Natural killer cell (primary cell): ENCODE data around the gene MOB1A. TPM values are rescaled to one million over a fixed set of nuclear protein-coding genes. Genes with fewer than 3 reads are reported as not detected.
A peak's percentile ranks its signal among the peaks of the same experiment; 100 is the strongest.

Source experiments
- ATAC-seq, 3 donors: fragments of 150-1000 bp in 2 of 3; fragments of 200-7000 bp in 1 of 3; cut with Tn5 transposase; 1 replicate in 1 of 3; 2 replicates in 2 of 3; pipeline ENCODE4 v1.10.0; 2021; ENCODE audit warnings: mild to moderate bottlenecking in 2 of 3, moderate library complexity in 2 of 3
- DNase-seq, 2 donors: peaks; one replicate each; pipeline versions ENCODE4 v3.0.0 to v3.0.0-alpha.2; 2013 to 2021; ENCODE audit warnings: mixed read lengths in 1 of 2
- H3K27ac ChIP-seq: one replicate; pipeline ENCODE4 v1.5.1; 2013; ENCODE audit warnings: mild to moderate bottlenecking, low read length
- H3K27me3 ChIP-seq: one replicate; pipeline ENCODE4 v1.6.1; 2013; ENCODE audit warnings: low read length; ENCODE audit not compliant: control insufficient read depth, insufficient read depth
- H3K36me3 ChIP-seq: one replicate; pipeline ENCODE4 v1.6.1; 2013; ENCODE audit warnings: low read length; ENCODE audit not compliant: control insufficient read depth, insufficient read depth
- H3K4me1 ChIP-seq: one replicate; pipeline ENCODE4 v1.6.1; 2013; ENCODE audit warnings: low read length; ENCODE audit not compliant: control insufficient read depth, insufficient read depth
- H3K4me3 ChIP-seq: one replicate; pipeline ENCODE4 v1.5.1; 2013; ENCODE audit warnings: low read length
- H3K9me3 ChIP-seq: one replicate; pipeline ENCODE4 v1.6.1; 2013; ENCODE audit warnings: low read length; ENCODE audit not compliant: control insufficient read depth, insufficient read depth
- H3K27ac Mint-ChIP-seq, 2 donors: one replicate each; pipeline ENCODE4 v1.8.0; 2022; ENCODE audit warnings: mild to moderate bottlenecking in 2 of 2, mixed read lengths in 2 of 2, moderate library complexity in 1 of 2
- H3K27me3 Mint-ChIP-seq, 2 donors: one replicate each; pipeline ENCODE4 v1.8.0; 2022; ENCODE audit warnings: low read depth in 2 of 2, mixed read lengths in 2 of 2
- H3K36me3 Mint-ChIP-seq: one replicate; pipeline ENCODE4 v1.8.0; 2022; ENCODE audit warnings: mixed read lengths
- H3K4me1 Mint-ChIP-seq, 2 donors: one replicate each; pipeline ENCODE4 v1.8.0; 2022; ENCODE audit warnings: mixed read lengths in 2 of 2
- H3K4me3 Mint-ChIP-seq: one replicate; pipeline ENCODE4 v1.8.0; 2022; ENCODE audit warnings: mild to moderate bottlenecking, moderate library complexity, mixed read lengths
- H3K9me3 Mint-ChIP-seq, 2 donors: one replicate each; pipeline ENCODE4 v1.8.0; 2022; ENCODE audit warnings: mixed read lengths in 2 of 2
- WGBS: methylation state at CpG from one replicate; pipeline ENCODE4 v1.1.7; 2013; ENCODE audit warnings: missing lambda C conversion rate; ENCODE audit not compliant: insufficient coverage; 5-methylcytosine and 5-hydroxymethylcytosine counted together
- intact Hi-C: fragments of 100-400 bp; cut with micrococcal nuclease; formaldehyde crosslinking; loops from one replicate; pipeline ENCODE4 v1.14.2; 2022
- total RNA-seq, 4 donors: library from RNA; stranded (reverse); fragments of 120-200 nt in 1 of 4; gene quantifications; one replicate each; pipeline versions ENCODE4 v1.2.3 to v1.2.4, GENCODE V29; 2013 to 2022
- TF ChIP-seq, protein P1 (sequence below): fragments of 200-600 bp; IDR thresholded peaks from one replicate; pipeline ENCODE4 v1.8.0; 2022; ENCODE audit warnings: antibody characterized with exemption

Gene MOB1A
- total RNA-seq, 3 donors from 2014 or later (not counting 1 experiment from before 2014, with no cell fraction given), result 211 to 239 (median 222) TPM

DNA sequence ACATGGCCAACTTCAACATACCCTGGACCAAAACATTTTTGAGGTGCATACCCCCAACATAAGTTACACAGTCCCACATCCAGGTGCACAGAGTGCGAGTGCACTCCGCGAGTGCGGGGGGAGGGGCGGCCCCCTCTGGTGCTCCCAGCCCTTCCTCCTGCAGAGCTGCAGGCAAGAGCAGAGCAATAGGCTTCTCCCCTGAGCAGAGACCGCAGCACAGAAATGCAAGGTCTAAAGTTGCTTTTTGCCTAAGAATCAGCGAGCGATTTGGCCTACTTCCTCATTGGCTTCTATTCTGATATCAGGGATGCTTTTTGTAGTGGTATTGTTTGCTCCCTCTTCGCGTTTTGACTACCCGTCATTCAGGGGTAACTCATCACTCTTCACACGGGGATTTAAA lies 71.6 kb downstream of the MOB1A start:
- peaks cover 20 to 22% of the 10 kb centered on the region in 2 donors for H3K4me1 Mint-ChIP-seq
- ATAC-seq (no peak), DNase-seq (no peak)
- Histone ChIP-seq H3K36me3 (peaks cover 7% of the 10 kb centered on the region), H3K27me3 (no peaks in the 10 kb centered on the region), H3K4me3 (no peak overlapping the region), H3K27ac (no peak overlapping the region), H3K4me1 (peaks cover 8% of the 10 kb centered on the region), H3K9me3 (no peaks in the 10 kb centered on the region)
- intact Hi-C loops, result no loop called here
- H3K4me3 Mint-ChIP-seq, result no peak overlapping the region
- H3K36me3 Mint-ChIP-seq, result no peaks in the 10 kb centered on the region
- no peaks in the 10 kb centered on the region for H3K9me3 Mint-ChIP-seq
- 88% methylated on average over 12 of the region's 12 CpGs for WGBS
- H3K27me3 Mint-ChIP-seq, result no peaks in the 10 kb centered on the region
- TF ChIP-seq, protein P1, sequence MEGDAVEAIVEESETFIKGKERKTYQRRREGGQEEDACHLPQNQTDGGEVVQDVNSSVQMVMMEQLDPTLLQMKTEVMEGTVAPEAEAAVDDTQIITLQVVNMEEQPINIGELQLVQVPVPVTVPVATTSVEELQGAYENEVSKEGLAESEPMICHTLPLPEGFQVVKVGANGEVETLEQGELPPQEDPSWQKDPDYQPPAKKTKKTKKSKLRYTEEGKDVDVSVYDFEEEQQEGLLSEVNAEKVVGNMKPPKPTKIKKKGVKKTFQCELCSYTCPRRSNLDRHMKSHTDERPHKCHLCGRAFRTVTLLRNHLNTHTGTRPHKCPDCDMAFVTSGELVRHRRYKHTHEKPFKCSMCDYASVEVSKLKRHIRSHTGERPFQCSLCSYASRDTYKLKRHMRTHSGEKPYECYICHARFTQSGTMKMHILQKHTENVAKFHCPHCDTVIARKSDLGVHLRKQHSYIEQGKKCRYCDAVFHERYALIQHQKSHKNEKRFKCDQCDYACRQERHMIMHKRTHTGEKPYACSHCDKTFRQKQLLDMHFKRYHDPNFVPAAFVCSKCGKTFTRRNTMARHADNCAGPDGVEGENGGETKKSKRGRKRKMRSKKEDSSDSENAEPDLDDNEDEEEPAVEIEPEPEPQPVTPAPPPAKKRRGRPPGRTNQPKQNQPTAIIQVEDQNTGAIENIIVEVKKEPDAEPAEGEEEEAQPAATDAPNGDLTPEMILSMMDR, result no peak
- no peak overlapping the region for H3K27ac Mint-ChIP-seq

DNA sequence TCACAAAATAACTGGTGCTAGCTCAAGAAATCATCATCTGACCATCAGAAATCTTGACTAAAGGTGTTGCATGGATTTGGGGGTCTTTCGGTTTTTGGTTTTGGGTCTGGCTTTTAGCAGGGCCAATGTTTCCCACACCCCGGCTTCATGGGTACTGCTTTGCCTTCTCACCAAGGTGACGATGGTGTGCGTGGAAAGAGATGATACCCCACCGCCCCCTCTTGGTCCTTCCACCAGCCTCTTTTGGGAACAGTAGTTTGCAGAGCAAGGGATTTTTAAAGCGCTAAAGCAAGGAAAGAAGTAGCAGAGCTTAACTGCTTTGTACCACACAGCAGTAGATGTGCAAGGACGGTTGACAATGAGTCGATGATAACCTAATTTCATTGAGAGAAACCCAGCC lies 73.3 kb downstream of the MOB1A start:
- over 99% methylated on average over 8 of the region's 8 CpGs for WGBS
- no peak overlapping the region for H3K4me3 Mint-ChIP-seq
- TF ChIP-seq, protein P1, result no peak
- H3K27me3 Mint-ChIP-seq, result no peaks in the 10 kb centered on the region
- H3K4me1 Mint-ChIP-seq, result peaks cover 14 to 22% of the 10 kb centered on the region in 2 donors
- peaks cover 8% of the 10 kb centered on the region for H3K4me1 ChIP-seq
- peaks cover 21% of the 10 kb centered on the region for H3K36me3 ChIP-seq
- H3K27me3 ChIP-seq, result no peaks in the 10 kb centered on the region
- no peak overlapping the region for H3K27ac Mint-ChIP-seq
- DNase-seq, result no peak
- H3K9me3 ChIP-seq, result no peaks in the 10 kb centered on the region
- ATAC-seq, result no peak
- no peak overlapping the region for H3K4me3 ChIP-seq
- intact Hi-C loops, result loop anchor here (1.0 kb wide), 1 partner anchor 197 kb away; no protein-coding TSS in a partner anchor
- no peak overlapping the region for H3K27ac ChIP-seq
- H3K9me3 Mint-ChIP-seq, result no peaks in the 10 kb centered on the region
- H3K36me3 Mint-ChIP-seq, result no peaks in the 10 kb centered on the region

DNA sequence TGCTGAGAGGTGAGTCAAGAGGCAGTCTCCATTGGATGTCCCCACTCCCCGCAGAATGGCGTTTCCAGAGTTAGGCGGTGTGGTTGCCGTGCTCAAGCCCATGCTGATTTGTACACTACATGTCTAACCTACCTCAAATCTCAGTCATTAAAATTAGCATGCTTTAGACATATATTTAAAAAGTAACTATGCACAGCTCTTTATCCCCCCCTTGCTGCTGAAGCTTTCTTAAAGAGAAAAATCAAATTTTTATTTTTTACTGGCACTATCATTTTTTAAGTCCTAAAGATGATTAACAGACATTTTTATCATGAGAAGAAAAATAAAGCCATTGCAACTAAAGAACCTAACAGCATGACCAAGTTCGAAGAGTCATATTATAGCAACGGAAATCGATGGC lies 73.8 kb downstream of the MOB1A start:
- peaks cover 27% of the 10 kb centered on the region for H3K36me3 ChIP-seq
- no peak overlapping the region for H3K27ac ChIP-seq
- intact Hi-C loops, result loop anchor here (1.0 kb wide), 1 partner anchor 197 kb away; no protein-coding TSS in a partner anchor
- peaks cover 8% of the 10 kb centered on the region for H3K4me1 ChIP-seq
- H3K27me3 ChIP-seq, result no peaks in the 10 kb centered on the region
- H3K27ac Mint-ChIP-seq, result no peak overlapping the region
- DNase-seq (peak in 1 of 2 donors; percentile 32), ATAC-seq (peak in 1 of 3 donors; percentile 60)
- TF ChIP-seq, protein P1, result peak; percentile 34
- peaks cover 14 to 22% of the 10 kb centered on the region in 2 donors for H3K4me1 Mint-ChIP-seq
- H3K4me3 Mint-ChIP-seq, result no peak overlapping the region
- H3K4me3 ChIP-seq, result no peak overlapping the region
- H3K36me3 Mint-ChIP-seq, result no peaks in the 10 kb centered on the region
- WGBS, result 96% methylated on average over 7 of the region's 7 CpGs
- no peaks in the 10 kb centered on the region for H3K9me3 Mint-ChIP-seq
- no peaks in the 10 kb centered on the region for H3K27me3 Mint-ChIP-seq
- no peaks in the 10 kb centered on the region for H3K9me3 ChIP-seq

DNA sequence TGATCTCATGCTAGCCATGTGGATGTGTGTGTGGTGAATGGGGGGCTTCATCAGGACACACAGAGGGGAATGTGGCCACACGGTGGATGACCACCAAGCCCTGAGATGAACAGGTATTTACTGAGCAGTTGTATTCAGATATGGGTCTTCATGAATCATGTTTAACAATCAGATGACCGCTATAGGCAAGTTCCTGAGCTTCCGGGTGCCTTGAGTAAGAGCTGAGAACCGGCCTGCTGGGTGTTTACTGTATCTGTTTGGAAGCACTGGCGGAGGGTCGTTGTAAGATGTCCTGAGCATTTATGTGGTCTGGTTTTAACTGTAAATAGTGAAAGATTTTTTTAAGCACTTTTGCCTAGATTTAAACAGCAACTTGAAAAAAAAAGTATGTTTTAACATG lies 74.9 kb downstream of the MOB1A start:
- Mint-ChIP-seq H3K9me3 (no peaks in the 10 kb centered on the region), H3K27me3 (no peaks in the 10 kb centered on the region), H3K27ac (peak overlapping the region in 1 of 2 donors; percentile 51), H3K4me3 (no peak overlapping the region), H3K4me1 (peaks cover 14 to 22% of the 10 kb centered on the region in 2 donors), H3K36me3 (no peaks in the 10 kb centered on the region)
- no peak overlapping the region for H3K27ac ChIP-seq
- H3K36me3 ChIP-seq, result peaks cover 33% of the 10 kb centered on the region
- peaks cover 8% of the 10 kb centered on the region for H3K4me1 ChIP-seq
- 92% methylated on average over 6 of the region's 6 CpGs for WGBS
- DNase-seq, result no peak
- no peaks in the 10 kb centered on the region for H3K27me3 ChIP-seq
- TF ChIP-seq, protein P1, result no peak
- no peak for ATAC-seq
- intact Hi-C loops, result no loop called here
- H3K4me3 ChIP-seq, result no peak overlapping the region
- no peaks in the 10 kb centered on the region for H3K9me3 ChIP-seq
